ENCODE measurements around the gene RASA2. TPM values are rescaled to one million over a fixed set of nuclear protein-coding genes. Genes with fewer than 3 reads are reported as not detected.

Gene RASA2
- total RNA-seq, 4 donors from 2014 or later: 1.9 to 10.6 (median 4.5) TPM

GRCh38 chr3:141632779-141633374, 146.1 kb downstream of the RASA2 start:
- intact Hi-C loops (cut with DNase I; ENCODE audit: low total_unique reads) (no loop called here), in situ Hi-C loops (cut with MboI; ENCODE audit: low sequenced_read_pairs in 4 of 4) (no loop called here)
- no peak for TF ChIP-seq POLR2A (IDR thresholded peaks at IDR 0.05)
- no peak for TF ChIP-seq CTCF (IDR thresholded peaks at IDR 0.05 in 4 of 5, conservative IDR thresholded peaks at IDR 0.05 in 1 of 5)
- H3K27me3 ChIP-seq: no peaks in the 10 kb centered on the region
- H3K9me3 ChIP-seq: no peaks in the 10 kb centered on the region
- no peaks in the 10 kb centered on the region for H3K4me1 ChIP-seq
- no peaks in the 10 kb centered on the region for H3K36me3 ChIP-seq
- DNase-seq (no peak), ATAC-seq (no peak)
- no peak overlapping the region for H3K27ac ChIP-seq
- H3K4me3 ChIP-seq: no peak overlapping the region

- Histone ChIP-seq H3K27ac (no peak overlapping the region), H3K4me3 (no peak overlapping the region), H3K9me3 (no peaks in the 10 kb centered on the region), H3K36me3 (no peaks in the 10 kb centered on the region), H3K27me3 (no peaks in the 10 kb centered on the region), H3K4me1 (no peaks in the 10 kb centered on the region)
- TF ChIP-seq POLR2A (IDR thresholded peaks at IDR 0.05): no peak
- no peak for TF ChIP-seq CTCF (IDR thresholded peaks at IDR 0.05 in 4 of 5, conservative IDR thresholded peaks at IDR 0.05 in 1 of 5)
- DNase-seq (no peak), ATAC-seq (no peak)
- in situ Hi-C loops (cut with MboI; ENCODE audit: low sequenced_read_pairs in 4 of 4): no loop called here
- intact Hi-C loops (cut with DNase I; ENCODE audit: low total_unique reads): no loop called here
These were observed 155.4 kb downstream of the RASA2 start for GRCh38 chr3:141642215-141642614.

- ATAC-seq (no peak), DNase-seq (no peak)
- H3K27ac ChIP-seq: no peak overlapping the region
- no peaks in the 10 kb centered on the region for H3K36me3 ChIP-seq
- intact Hi-C loops (cut with DNase I; ENCODE audit: low total_unique reads) (no loop called here), in situ Hi-C loops (cut with MboI; ENCODE audit: low sequenced_read_pairs in 4 of 4) (no loop called here)
- H3K9me3 ChIP-seq: no peaks in the 10 kb centered on the region
- H3K27me3 ChIP-seq: no peaks in the 10 kb centered on the region
- H3K4me1 ChIP-seq: no peaks in the 10 kb centered on the region
- no peak for TF ChIP-seq CTCF (IDR thresholded peaks at IDR 0.05 in 4 of 5, conservative IDR thresholded peaks at IDR 0.05 in 1 of 5)
- no peak for TF ChIP-seq POLR2A (IDR thresholded peaks at IDR 0.05)
- no peak overlapping the region for H3K4me3 ChIP-seq
These were observed 156.6 kb downstream of the RASA2 start for GRCh38 chr3:141643391-141643790.

- intact Hi-C loops (cut with DNase I; ENCODE audit: low total_unique reads) (no loop called here), in situ Hi-C loops (cut with MboI; ENCODE audit: low sequenced_read_pairs in 4 of 4) (no loop called here)
- Histone ChIP-seq H3K9me3 (no peaks in the 10 kb centered on the region), H3K36me3 (no peaks in the 10 kb centered on the region), H3K4me3 (no peak overlapping the region), H3K4me1 (no peaks in the 10 kb centered on the region), H3K27ac (no peak overlapping the region), H3K27me3 (no peaks in the 10 kb centered on the region)
- ATAC-seq (no peak), DNase-seq (no peak)
- no peak for TF ChIP-seq POLR2A (IDR thresholded peaks at IDR 0.05)
- TF ChIP-seq CTCF (IDR thresholded peaks at IDR 0.05 in 4 of 5, conservative IDR thresholded peaks at IDR 0.05 in 1 of 5): no peak
These were observed 157.0 kb downstream of the RASA2 start for GRCh38 chr3:141643796-141644195.

GRCh38 chr3:141644931-141645330, 158.1 kb downstream of the RASA2 start:
- in situ Hi-C loops (cut with MboI; ENCODE audit: low sequenced_read_pairs in 4 of 4) (no loop called here), intact Hi-C loops (cut with DNase I; ENCODE audit: low total_unique reads) (no loop called here)
- ATAC-seq (no peak), DNase-seq (peak; percentile 16 to 43)
- Histone ChIP-seq H3K36me3 (no peaks in the 10 kb centered on the region), H3K4me1 (no peaks in the 10 kb centered on the region), H3K27ac (no peak overlapping the region), H3K4me3 (no peak overlapping the region), H3K9me3 (no peaks in the 10 kb centered on the region), H3K27me3 (no peaks in the 10 kb centered on the region)
- peak in 3 of 5 experiments; percentile 31 to 45 (median 37) for TF ChIP-seq CTCF (IDR thresholded peaks at IDR 0.05 in 4 of 5, conservative IDR thresholded peaks at IDR 0.05 in 1 of 5)
- TF ChIP-seq POLR2A (IDR thresholded peaks at IDR 0.05): no peak
